HepG2 (cell line): ENCODE data around the gene BTBD17. TPM values are rescaled to one million over a fixed set of nuclear protein-coding genes. Genes with fewer than 3 reads are reported as not detected.
A peak's percentile ranks its signal among the peaks of the same experiment; 100 is the strongest.

ENCODE experiments used
- ATAC-seq: fragments of 200-7000 bp; cut with Tn5 transposase; 3 replicates; pipeline ENCODE4 v1.9.1; 2020; ENCODE audit warnings: mild to moderate bottlenecking, moderate library complexity
- BruUV-seq: library from RNA; stranded (reverse); fragments of 400-500 nt; replicated peaks from 2 replicates; lab custom pipeline; 2021; lab: Mats Ljungman, UMichigan
- CTCF ChIA-PET: fragments of 300-600 bp; formaldehyde crosslinking; extraction: SDS; loops from one replicate; lab custom pipeline; 2021; ENCODE audit warnings: low total read pairs, inconsistent platforms, low intra/inter-chr PET ratio; lab: Yijun Ruan, JAX
- POLR2A ChIA-PET: fragments of 350-600 bp; sonication (Branson Sonifier 250); formaldehyde crosslinking; loops from one replicate; lab custom pipeline; 2020; ENCODE audit warnings: antibody characterized with exemption, inconsistent platforms; lab: Yijun Ruan, JAX
- DNase-seq: peaks from one replicate; pipeline ENCODE4 v3.0.0-alpha.2; 2015; ENCODE audit warnings: low spot score
- FAIRE-seq: peaks from 3 replicates; lab custom pipeline; 2011; peaks lifted over from hg19 to GRCh38; lab: Jason Lieb, UNC
- H2AFZ ChIP-seq: one replicate; pipeline ENCODE4 v1.6.1; 2011; ENCODE audit warnings: low read length, inconsistent platforms
- H3K27ac ChIP-seq: fragments of 300-600 bp; 3 replicates; pipeline ENCODE4 v1.8.0; 2011; ENCODE audit warnings: mixed run types, mild to moderate bottlenecking, mixed read lengths, low read length, inconsistent platforms; ENCODE audit not compliant: insufficient read depth; ENCODE audit errors: extremely low read length
- H3K27me3 ChIP-seq, 2 experiments: fragments of 200-600 bp in 1 of 2; 2 replicates in 1 of 2; 3 replicates in 1 of 2; pipeline versions ENCODE4 v1.6.0 to v1.8.0; 2011; ENCODE audit warnings: low read length in 2 of 2, mild to moderate bottlenecking in 2 of 2, moderate library complexity in 2 of 2, inconsistent platforms in 1 of 2; ENCODE audit not compliant: insufficient read depth in 2 of 2, control insufficient read depth in 1 of 2
- H3K36me3 ChIP-seq, 2 experiments: fragments of 200-600 bp in 1 of 2; replicated peaks in 1 of 2; 2 replicates in 1 of 2; 3 replicates in 1 of 2; pipeline versions ENCODE4 v1.5.1 to v1.8.0; 2011; ENCODE audit warnings: low read length in 2 of 2, inconsistent platforms in 1 of 2; ENCODE audit not compliant: insufficient read depth in 2 of 2, control insufficient read depth in 1 of 2
- H3K4me1 ChIP-seq: 2 replicates; pipeline ENCODE4 v1.5.1; 2012; ENCODE audit warnings: low read length, inconsistent platforms; ENCODE audit not compliant: insufficient read depth
- H3K4me2 ChIP-seq: 2 replicates; pipeline ENCODE4 v1.6.0; 2011; ENCODE audit warnings: low read depth, low read length, inconsistent platforms
- H3K4me3 ChIP-seq, 3 experiments: fragments of 200-600 bp in 1 of 3; sonication (generic), shearing (Covaris generic) in 1 of 3; replicated peaks in 1 of 3; 2 replicates each; pipeline ENCODE4 v1.5.1; 2011 to 2016; ENCODE audit warnings: low read length in 3 of 3, inconsistent platforms in 2 of 3, low read depth in 2 of 3, mild to moderate bottlenecking in 2 of 3, control low read depth in 1 of 3, mixed read lengths in 1 of 3; ENCODE audit not compliant: insufficient read depth in 1 of 3
- H3K79me2 ChIP-seq: one replicate; pipeline ENCODE4 v1.6.1; 2011; ENCODE audit warnings: low read length, inconsistent platforms; ENCODE audit not compliant: insufficient read depth
- H3K9ac ChIP-seq: 2 replicates; pipeline ENCODE4 v1.6.0; 2011; ENCODE audit warnings: mild to moderate bottlenecking, low read depth, low read length, inconsistent platforms; ENCODE audit not compliant: insufficient read depth
- H3K9me3 ChIP-seq: 2 replicates; pipeline ENCODE4 v1.5.1; 2012; ENCODE audit warnings: mild to moderate bottlenecking, low read length
- H4K20me1 ChIP-seq: 2 replicates; pipeline ENCODE4 v1.6.0; 2011; ENCODE audit warnings: inconsistent platforms, mild to moderate bottlenecking, low read length, moderate library complexity; ENCODE audit not compliant: insufficient read depth
- CREM ChIP-seq, 2 experiments: sonication (generic) in 1 of 2; formaldehyde crosslinking in 1 of 2; IDR thresholded peaks; 2 replicates each; pipeline versions ENCODE4 v1.4.0 to v1.6.1; 2016 to 2020; ENCODE audit warnings: antibody characterized with exemption in 1 of 2, mild to moderate bottlenecking in 1 of 2, missing genetic modification reagents in 1 of 2
- DNMT1 ChIP-seq: sonication (generic); formaldehyde crosslinking; IDR thresholded peaks from 2 replicates; pipeline ENCODE4 v1.5.1; 2020; ENCODE audit warnings: mild to moderate bottlenecking, missing genetic modification reagents
- DNMT3B ChIP-seq: conservative IDR thresholded peaks from 2 replicates; pipeline ENCODE4 v1.6.1; 2016; ENCODE audit warnings: missing biosample characterization, control low read depth
- GABPB1 ChIP-seq: IDR thresholded peaks from 2 replicates; pipeline ENCODE4 v1.6.1; 2016; ENCODE audit warnings: mild to moderate bottlenecking, missing genetic modification reagents, moderate library complexity, missing compliant biosample characterization
- GLI4 ChIP-seq: sonication (generic); formaldehyde crosslinking; IDR thresholded peaks from 2 replicates; pipeline ENCODE4 v1.5.1; 2020; ENCODE audit warnings: missing genetic modification reagents, mild to moderate bottlenecking, moderate library complexity, borderline replicate concordance
- HNRNPH1 ChIP-seq: fragments of 200-400 bp; formaldehyde crosslinking; optimal IDR thresholded peaks from 2 replicates; pipeline ENCODE3; 2017; ENCODE audit warnings: mild to moderate bottlenecking, low read depth, low read length
- HOXA9 ChIP-seq: sonication (generic); formaldehyde crosslinking; IDR thresholded peaks from 2 replicates; pipeline ENCODE4 v1.8.1; 2022; ENCODE audit warnings: missing genetic modification reagents, mild to moderate bottlenecking, moderate library complexity, borderline replicate concordance
- MAFF ChIP-seq: IDR thresholded peaks from 2 replicates; pipeline ENCODE4 v1.6.1; 2011; ENCODE audit warnings: low read depth, low read length, improper control_type of control experiment
- PRPF4 ChIP-seq: fragments of 200-400 bp; formaldehyde crosslinking; IDR thresholded peaks from 2 replicates; pipeline ENCODE4 v1.6.1; 2016; ENCODE audit warnings: low read length, low read depth; ENCODE audit not compliant: poor library complexity, severe bottlenecking
- RXRB ChIP-seq: IDR thresholded peaks from 2 replicates; pipeline ENCODE4 v1.6.1; 2016; ENCODE audit warnings: borderline replicate concordance, missing genetic modification reagents, missing compliant biosample characterization
- SP2 ChIP-seq: sonication (generic); formaldehyde crosslinking; IDR thresholded peaks from 2 replicates; pipeline ENCODE4 v1.5.1; 2020; ENCODE audit warnings: mild to moderate bottlenecking, missing genetic modification reagents
- TFAP4 ChIP-seq: sonication (generic); IDR thresholded peaks from 2 replicates; pipeline ENCODE4 v1.6.1; 2016; ENCODE audit warnings: low read depth, borderline replicate concordance
- U2AF2 ChIP-seq: fragments of 200-400 bp; formaldehyde crosslinking; IDR thresholded peaks from 2 replicates; pipeline ENCODE4 v1.6.1; 2017; ENCODE audit warnings: low read depth, mild to moderate bottlenecking, low read length
- ZBTB21 ChIP-seq: sonication (generic); formaldehyde crosslinking; IDR thresholded peaks from 2 replicates; pipeline ENCODE4 v1.4.0; 2020; ENCODE audit warnings: missing genetic modification reagents
- ZNF225 ChIP-seq: sonication (generic); formaldehyde crosslinking; IDR thresholded peaks from 2 replicates; pipeline ENCODE4 v1.4.0; 2020; ENCODE audit warnings: mild to moderate bottlenecking, missing genetic modification reagents
- ZNF570 ChIP-seq: sonication (generic); formaldehyde crosslinking; IDR thresholded peaks from 2 replicates; pipeline ENCODE4 v1.4.0; 2020; ENCODE audit warnings: mild to moderate bottlenecking, missing genetic modification reagents, borderline replicate concordance
- ZNF614 ChIP-seq: IDR thresholded peaks from 2 replicates; pipeline ENCODE4 v1.6.1; 2018; ENCODE audit warnings: missing biosample characterization, missing genetic modification reagents, inconsistent platforms, borderline replicate concordance
- ZNF768 ChIP-seq: sonication (generic); formaldehyde crosslinking; IDR thresholded peaks from 2 replicates; pipeline ENCODE4 v1.4.0; 2020; ENCODE audit warnings: missing genetic modification reagents
- WGBS: methylation state at CpG from one replicate; pipeline ENCODE4 v1.1.6; 2017; ENCODE audit warnings: low lambda C conversion rate; 5-methylcytosine and 5-hydroxymethylcytosine counted together
- in situ Hi-C: cut with HindIII; loops from 2 replicates; pipeline ENCODE4 v1.10.0; 2017; ENCODE audit warnings: low pct_unique_long_range_greater_than_20kb; ENCODE audit not compliant: extremely low pct_ligation_motif_present
- intact Hi-C: fragments of 100-400 bp; cut with micrococcal nuclease; formaldehyde crosslinking; loops from one replicate; pipeline ENCODE4 v1.10.0; 2022; ENCODE audit not compliant: unreplicated experiment
- polyA plus RNA-seq, 8 experiments: library from polyadenylated mRNA; depleted of rRNA in 3 of 8; stranded (reverse) in 7 of 8; unstranded in 1 of 8; fragments of >200 nt; fragmentation: Illumina TruSeq in 4 of 8; extraction: Trizol in 4 of 8; gene quantifications; 2 replicates each; pipeline versions ENCODE4 v1.2.1 to v1.2.3, GENCODE V29; 2011 to 2016; ENCODE audit warnings: low read depth in 4 of 8, missing spikeins in 1 of 8, mixed read lengths in 1 of 8; ENCODE audit not compliant: insufficient read depth in 1 of 8
- total RNA-seq, 5 experiments: library from RNA; depleted of rRNA; stranded (reverse); fragments of >200 nt; fragmentation: Illumina TruSeq; extraction: Trizol; gene quantifications; 2 replicates each; pipeline ENCODE4 v1.2.3, GENCODE V29; 2016; ENCODE audit warnings: low read depth in 1 of 5

The BTBD17 gene
- total and polyA plus RNA-seq, 2 of the 13 experiments (the other 11 are each of a cell fraction or from before 2014, with no cell fraction given) = not detected

- Histone ChIP-seq H3K36me3 (no peaks in the 10 kb centered on the region), H2AFZ (no peak overlapping the region), H4K20me1 (no peaks in the 10 kb centered on the region), H3K4me3 (no peak overlapping the region), H3K27ac (no peak overlapping the region), H3K9me3 (no peaks in the 10 kb centered on the region), H3K4me1 (peaks cover 21% of the 10 kb centered on the region), H3K9ac (no peak overlapping the region), H3K4me2 (no peak overlapping the region), H3K27me3 (peaks cover 1 to 28% of the 10 kb centered on the region in 2 experiments; a peak in 4 of 5 replicates), H3K79me2 (no peaks in the 10 kb centered on the region)
- 71% methylated on average over 15 of the region's 26 CpGs for WGBS
- TF ChIP-seq HNRNPH1 = no peak
- peak; percentile 52; the same call in 1 of the 2 replicates for TF ChIP-seq DNMT1 (CRISPR knock-in tag)
- no peak for TF ChIP-seq ZNF570 (CRISPR knock-in tag)
- TF ChIP-seq SP2 = no peak
- TF ChIP-seq ZNF614 (CRISPR knock-in tag) = no peak
- in situ Hi-C loops (no loop called here), intact Hi-C loops (no loop called here)
- DNase-seq (no peak), ATAC-seq (no peak), FAIRE-seq (no peak)
- ChIA-PET CTCF (no interaction called here), POLR2A (no interaction called here)
- no TSS peak for BruUV-seq
Observed at GRCh38 chr17:74371653-74372147, 10.0 kb upstream of the BTBD17 start.

GRCh38 chr17:74369665-74370490 lies 8.2 kb upstream of the BTBD17 start:
- FAIRE-seq = no peak
- ATAC-seq = no peak
- TF ChIP-seq PRPF4 = no peak
- TF ChIP-seq ZNF225 (CRISPR knock-in tag) = no peak
- TF ChIP-seq TFAP4 = no peak
- TF ChIP-seq ZBTB21 = no peak
- no peak for TF ChIP-seq HOXA9 (CRISPR knock-in tag)
- no peak for TF ChIP-seq RXRB (CRISPR knock-in tag)
- TF ChIP-seq CREM (IDR thresholded peaks at IDR 0.05) = no peak
- no peak for TF ChIP-seq CREM (CRISPR knock-in tag; IDR thresholded peaks at IDR 0.05)
- TF ChIP-seq U2AF2 = no peak
- no peak for TF ChIP-seq MAFF
- TF ChIP-seq GABPB1 (CRISPR knock-in tag) = no peak
- no peak for TF ChIP-seq DNMT3B (CRISPR knock-in tag)
- TF ChIP-seq GLI4 (CRISPR knock-in tag) = no peak
- TF ChIP-seq ZNF768 (CRISPR knock-in tag) = no peak

More at GRCh38 chr17:74369665-74370490, 8.2 kb upstream of the BTBD17 start:
- Histone ChIP-seq H3K27ac (no peak overlapping the region), H4K20me1 (no peaks in the 10 kb centered on the region), H3K27me3 (peaks cover 1 to 35% of the 10 kb centered on the region in 2 experiments; a peak in 4 of 5 replicates), H3K4me2 (no peak overlapping the region), H3K79me2 (no peaks in the 10 kb centered on the region), H2AFZ (no peak overlapping the region), H3K9me3 (no peaks in the 10 kb centered on the region), H3K4me1 (peaks cover 18% of the 10 kb centered on the region), H3K36me3 (no peaks in the 10 kb centered on the region), H3K9ac (no peak overlapping the region), H3K4me3 (no peak overlapping the region)
- ChIA-PET POLR2A (no interaction called here), CTCF (interaction anchor here (3.8 kb wide), 1 partner anchor 124 kb away, joined by 29 read pairs; no protein-coding TSS in a partner anchor)
- in situ Hi-C loops (no loop called here), intact Hi-C loops (loop anchor here (5.0 kb wide), 1 partner anchor 162 kb away; the partner anchor contains the start of gene CD300LB)
- WGBS = 64% methylated on average over 6 of the region's 17 CpGs
- no peak for DNase-seq
- no TSS peak for BruUV-seq
